GM19395 (cell line): ENCODE results near the gene IL17D.
"Not testable (repeated sequence)": the region's sequence is repeated elsewhere in the genome, so short reads cannot be mapped to it uniquely, and the experiment has no call there.

Experiments used
- ATAC-seq: cut with Tn5 transposase; IDR thresholded peaks from one replicate; pipeline ENCODE4 v1.9.1; 2021; ENCODE audit warnings: mild to moderate bottlenecking, moderate library complexity; ENCODE audit not compliant: unreplicated experiment

IL17D gene

DNA sequence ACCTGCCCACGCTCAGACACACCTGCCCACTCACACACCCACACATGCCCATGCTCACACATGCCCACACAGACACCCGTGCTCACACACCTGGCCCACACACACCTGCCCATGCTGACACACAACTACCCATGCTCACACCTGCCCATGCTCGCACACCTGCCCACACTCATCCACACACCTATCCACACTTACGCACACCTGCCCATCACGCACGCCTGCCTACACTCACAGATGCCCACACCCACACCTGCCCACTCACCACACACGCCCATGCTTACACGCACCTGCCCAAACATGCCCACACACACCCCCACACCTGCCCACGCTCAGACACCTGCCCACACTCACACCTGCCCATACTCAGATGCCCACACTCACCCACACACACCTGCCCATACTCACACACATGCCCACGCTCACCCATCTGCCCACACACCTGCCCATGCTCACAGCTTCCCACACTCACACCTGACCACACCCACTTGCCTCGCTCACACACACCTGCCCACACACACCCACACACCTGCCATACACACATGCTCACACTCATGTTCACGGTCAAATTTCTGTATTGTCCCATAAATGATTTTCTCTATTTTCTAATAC, 15.6 kb downstream of the IL17D start:
- no peak for ATAC-seq

DNA sequence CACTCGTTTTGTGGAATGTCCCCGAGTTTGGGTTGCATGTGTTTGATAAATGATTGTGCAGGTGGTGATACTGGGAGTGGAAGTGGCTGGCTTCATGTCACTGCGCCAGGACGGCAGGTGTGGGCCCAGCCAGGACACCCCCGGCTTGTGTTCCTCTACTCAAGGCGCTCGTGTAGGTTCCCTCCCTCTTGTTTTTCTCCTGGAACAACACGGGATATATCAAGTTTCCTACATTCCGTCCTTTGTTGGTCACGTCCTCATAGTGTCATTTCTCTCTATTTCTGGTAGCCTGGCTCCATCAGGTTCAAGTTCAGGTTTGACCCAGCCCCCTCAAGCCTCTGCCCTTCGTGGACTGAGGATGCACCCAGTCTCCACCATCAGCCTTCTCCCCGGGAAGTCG, 16.3 kb downstream of the IL17D start:
- ATAC-seq: no peak

GRCh38 chr13:20720499-20720898, 17.0 kb downstream of the IL17D start:
- ATAC-seq: no peak

DNA sequence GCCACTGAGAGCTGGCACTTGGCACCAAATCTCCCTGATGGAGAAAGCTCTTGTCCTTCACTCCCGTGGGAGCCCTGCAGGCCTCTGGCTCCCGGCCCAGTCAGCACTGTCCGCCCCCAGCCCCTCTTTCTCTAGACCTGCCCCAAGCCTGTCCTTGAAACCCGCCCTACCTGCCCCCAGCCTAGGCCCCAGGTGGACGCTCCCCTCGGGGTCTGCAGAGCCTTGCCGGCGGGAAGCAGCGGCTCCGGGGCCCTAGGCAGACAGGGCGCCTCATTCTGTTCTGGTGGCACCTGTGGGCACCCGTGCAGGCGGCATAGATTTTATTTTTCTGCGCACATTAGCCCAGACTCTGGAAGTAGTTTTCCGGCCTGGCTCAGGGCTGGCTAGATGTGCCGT, 17.6 kb downstream of the IL17D start:
- ATAC-seq: no peak

DNA sequence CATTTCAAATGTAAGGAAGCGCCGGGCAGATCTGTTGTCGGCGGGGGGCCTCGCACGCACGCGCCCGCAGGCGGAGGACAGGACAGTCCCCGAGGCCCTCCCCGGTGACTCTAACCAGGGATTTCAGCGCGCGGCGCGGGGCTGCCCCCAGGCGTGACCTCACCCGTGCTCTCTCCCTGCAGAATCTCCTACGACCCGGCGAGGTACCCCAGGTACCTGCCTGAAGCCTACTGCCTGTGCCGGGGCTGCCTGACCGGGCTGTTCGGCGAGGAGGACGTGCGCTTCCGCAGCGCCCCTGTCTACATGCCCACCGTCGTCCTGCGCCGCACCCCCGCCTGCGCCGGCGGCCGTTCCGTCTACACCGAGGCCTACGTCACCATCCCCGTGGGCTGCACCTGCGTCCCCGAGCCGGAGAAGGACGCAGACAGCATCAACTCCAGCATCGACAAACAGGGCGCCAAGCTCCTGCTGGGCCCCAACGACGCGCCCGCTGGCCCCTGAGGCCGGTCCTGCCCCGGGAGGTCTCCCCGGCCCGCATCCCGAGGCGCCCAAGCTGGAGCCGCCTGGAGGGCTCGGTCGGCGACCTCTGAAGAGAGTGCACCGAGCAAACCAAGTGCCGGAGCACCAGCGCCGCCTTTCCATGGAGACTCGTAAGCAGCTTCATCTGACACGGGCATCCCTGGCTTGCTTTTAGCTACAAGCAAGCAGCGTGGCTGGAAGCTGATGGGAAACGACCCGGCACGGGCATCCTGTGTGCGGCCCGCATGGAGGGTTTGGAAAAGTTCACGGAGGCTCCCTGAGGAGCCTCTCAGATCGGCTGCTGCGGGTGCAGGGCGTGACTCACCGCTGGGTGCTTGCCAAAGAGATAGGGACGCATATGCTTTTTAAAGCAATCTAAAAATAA, 18.2 kb downstream of the IL17D start:
- no peak for ATAC-seq

DNA sequence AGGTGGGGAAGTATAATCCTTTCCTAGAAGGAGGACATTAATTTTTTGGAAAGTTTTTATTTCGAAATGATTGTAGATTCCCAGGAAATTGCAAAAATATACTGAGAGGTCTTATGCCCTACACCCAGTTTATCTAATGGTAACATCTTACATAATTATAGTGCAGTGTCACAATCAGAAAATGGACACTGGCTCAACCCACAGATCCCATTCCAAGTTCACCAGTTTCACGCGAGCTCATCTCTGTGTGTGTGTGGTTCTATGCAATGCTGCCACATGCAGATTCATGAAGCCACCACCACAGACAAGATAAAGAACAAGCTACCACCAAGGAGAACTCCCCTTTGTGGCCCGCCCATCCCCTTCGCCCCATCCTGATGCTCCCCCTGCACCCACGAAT, 24.4 kb downstream of the IL17D start:
- ATAC-seq: no peak

DNA sequence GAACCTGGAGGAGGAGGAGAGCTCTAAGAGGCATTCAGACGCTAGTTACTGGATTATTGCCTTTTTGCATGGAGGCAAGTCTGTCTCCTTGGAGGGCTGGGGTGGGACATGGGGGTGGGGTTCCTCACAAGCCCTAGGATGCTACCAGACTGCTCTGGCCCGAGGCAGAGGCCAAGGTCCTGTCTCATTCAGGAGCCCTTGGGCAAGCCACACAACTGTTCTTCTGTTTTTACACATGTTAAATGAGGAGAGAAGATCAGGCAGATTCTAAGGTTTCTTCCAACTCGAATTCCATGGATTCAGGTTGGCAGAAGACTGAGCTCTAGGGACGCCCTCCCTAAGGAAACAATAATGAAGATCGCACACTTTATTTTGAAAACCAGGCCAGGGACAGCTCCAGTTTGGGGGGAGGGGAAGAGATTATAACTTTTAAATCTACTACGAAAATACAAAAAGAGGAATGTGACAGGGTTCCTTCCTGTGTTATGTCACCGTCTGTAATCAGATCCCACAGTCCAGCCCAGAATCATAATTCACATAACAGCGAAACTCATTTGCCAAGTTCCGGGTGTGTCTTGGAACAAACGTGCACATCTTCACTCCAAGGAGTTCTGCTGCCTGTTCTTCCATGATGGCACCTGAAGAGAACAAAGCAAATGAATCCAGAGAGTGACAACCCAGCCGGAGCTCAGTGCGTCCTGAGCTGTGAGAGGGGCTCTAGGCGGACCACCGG, 25.2 kb downstream of the IL17D start:
- ATAC-seq: no peak

- ATAC-seq: no peak
Measured at GRCh38 chr13:20729633-20730585, 26.4 kb downstream of the IL17D start.

- no peak for ATAC-seq
Measured at GRCh38 chr13:20738616-20739015, 35.1 kb downstream of the IL17D start.

DNA sequence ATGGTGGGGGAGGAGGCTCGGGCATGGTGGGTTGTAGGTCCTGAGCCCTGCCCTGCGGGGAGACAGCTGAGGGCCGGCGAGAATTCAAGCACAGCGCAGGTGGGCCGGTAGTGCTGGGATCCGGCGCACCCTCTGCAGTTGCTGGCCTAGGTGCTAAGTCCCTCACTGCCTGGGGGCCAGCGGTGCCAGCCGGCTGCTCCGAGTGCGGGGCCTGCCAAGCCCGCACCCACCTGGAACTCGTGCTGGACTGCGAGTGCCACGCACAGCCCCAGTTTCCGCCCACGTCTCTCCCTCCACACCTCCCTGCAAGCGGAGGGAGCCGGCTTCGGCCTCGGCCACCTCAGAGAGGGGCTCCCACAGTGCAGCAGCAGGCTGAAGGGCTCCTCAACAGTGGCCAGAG, 36.5 kb downstream of the IL17D start:
- ATAC-seq: no peak

GRCh38 chr13:20743830-20744404, 40.4 kb downstream of the IL17D start:
- ATAC-seq: not testable (repeated sequence)

- no peak for ATAC-seq
Measured at GRCh38 chr13:20749377-20749776, 45.9 kb downstream of the IL17D start.

- no peak for ATAC-seq
Measured at GRCh38 chr13:20754009-20754408, 50.5 kb downstream of the IL17D start.

- ATAC-seq: no peak
Measured at GRCh38 chr13:20760872-20761271, 57.4 kb downstream of the IL17D start.

DNA sequence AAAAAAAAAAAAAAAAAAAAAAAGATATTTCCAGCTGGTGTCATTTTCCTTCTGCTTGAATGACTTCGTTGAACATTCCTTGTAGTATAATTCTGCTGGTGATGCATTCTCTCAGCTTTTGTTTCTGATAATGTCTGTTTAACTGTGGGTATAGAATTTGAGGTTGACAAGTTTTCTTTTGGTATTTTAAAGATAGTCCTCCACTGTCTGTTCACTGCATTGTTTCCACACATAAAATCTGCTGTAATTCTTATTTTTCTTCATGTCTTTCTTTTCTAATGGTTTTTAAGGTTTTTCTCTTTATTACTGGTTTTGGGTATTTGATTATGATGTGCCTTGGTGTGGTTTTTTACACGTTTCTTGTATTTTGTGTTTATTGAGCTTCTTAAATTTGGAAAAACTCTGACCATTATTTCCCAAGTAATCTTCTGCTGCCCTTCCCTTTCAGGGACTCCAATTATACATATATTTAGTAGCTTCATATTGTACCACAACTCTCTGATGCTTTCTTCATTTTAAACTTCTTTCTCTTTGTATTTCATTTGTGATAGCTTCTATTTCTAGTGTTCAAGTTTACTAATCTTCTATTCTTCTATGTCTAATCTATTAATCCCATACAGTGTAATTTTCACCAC, 63.9 kb downstream of the IL17D start:
- ATAC-seq: no peak

- ATAC-seq: no peak
Measured at GRCh38 chr13:20769091-20769490, 65.6 kb downstream of the IL17D start.

DNA sequence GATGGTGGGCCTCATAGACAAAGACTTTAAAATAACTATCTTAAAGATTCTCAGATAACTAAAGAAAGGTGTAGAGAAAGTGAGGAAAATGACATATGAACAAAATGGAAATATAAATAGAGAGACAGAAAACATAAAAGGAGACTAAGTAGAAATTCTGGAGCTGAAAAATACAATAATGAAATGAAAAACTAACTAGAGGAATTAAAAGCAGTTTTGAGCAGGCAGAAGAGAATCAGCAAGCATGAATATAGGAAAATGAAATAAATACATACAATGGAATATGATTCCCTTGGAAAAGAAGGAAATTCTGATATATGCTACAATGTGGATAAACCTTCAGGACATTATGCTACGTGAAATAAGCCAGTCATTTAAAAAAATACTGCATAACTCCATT, 66.3 kb downstream of the IL17D start:
- no peak for ATAC-seq
